GM19468 (cell line): ENCODE measurements around the gene NPHP4.

Experiments
- ATAC-seq: cut with Tn5 transposase; IDR thresholded peaks from one replicate; pipeline ENCODE4 v1.9.1; 2021; ENCODE audit warnings: mild to moderate bottlenecking, moderate library complexity, moderate number of reproducible peaks; ENCODE audit not compliant: unreplicated experiment; ENCODE audit errors: extremely low read depth

The NPHP4 gene

GRCh38 chr1:5826601-5827000, 165.6 kb downstream of the NPHP4 start:
- ATAC-seq: no peak

- no peak for ATAC-seq
These were observed 169.5 kb downstream of the NPHP4 start for GRCh38 chr1:5822726-5823125.

GRCh38 chr1:5822266-5822665, 170.0 kb downstream of the NPHP4 start:
- ATAC-seq: no peak

- ATAC-seq: no peak
These were observed 170.6 kb downstream of the NPHP4 start for GRCh38 chr1:5821540-5822176.

- no peak for ATAC-seq
These were observed 172.2 kb downstream of the NPHP4 start for GRCh38 chr1:5820026-5820421.

GRCh38 chr1:5819391-5820025, 172.7 kb downstream of the NPHP4 start:
- no peak for ATAC-seq

- no peak for ATAC-seq
These were observed 173.5 kb downstream of the NPHP4 start for GRCh38 chr1:5818755-5819154.

GRCh38 chr1:5815716-5816115, 176.5 kb downstream of the NPHP4 start:
- ATAC-seq: no peak

- ATAC-seq: no peak
These were observed 177.0 kb downstream of the NPHP4 start for GRCh38 chr1:5815211-5815610.

GRCh38 chr1:5814046-5814619, 178.1 kb downstream of the NPHP4 start:
- no peak for ATAC-seq

GRCh38 chr1:5813480-5813879, 178.7 kb downstream of the NPHP4 start:
- ATAC-seq: no peak
